BJ (cell line): ENCODE measurements around the gene IRAG1. TPM values are rescaled to one million over a fixed set of nuclear protein-coding genes. Genes with fewer than 3 reads are reported as not detected.

Source experiments
- CTCF ChIA-PET: fragments of 350-600 bp; formaldehyde crosslinking; extraction: SDS; loops from one replicate; lab custom pipeline; 2021; ENCODE audit warnings: antibody characterized with exemption, inconsistent platforms; lab: Yijun Ruan, JAX
- POLR2A ChIA-PET: fragments of 300-600 bp; sonication (Branson Sonifier 250); formaldehyde crosslinking; extraction: SDS; loops from one replicate; lab custom pipeline; 2021; ENCODE audit warnings: antibody characterized with exemption; lab: Charles Lee
- DNase-seq: peaks from one replicate; pipeline ENCODE4 v3.0.0-alpha.2; 2011; ENCODE audit warnings: low read depth
- H3K27me3 ChIP-seq: 2 replicates; pipeline ENCODE4 v1.6.0; 2011; ENCODE audit warnings: low read length; ENCODE audit not compliant: control insufficient read depth, insufficient read depth
- H3K36me3 ChIP-seq: 2 replicates; pipeline ENCODE4 v1.5.1; 2011; ENCODE audit warnings: low read length; ENCODE audit not compliant: control insufficient read depth, insufficient read depth
- H3K4me3 ChIP-seq: 2 replicates; pipeline ENCODE4 v1.5.1; 2011; ENCODE audit warnings: low read depth, mild to moderate bottlenecking, control low read depth, low read length
- polyA plus RNA-seq: library from polyadenylated mRNA; depleted of rRNA; stranded (reverse); fragments of >200 nt; gene quantifications from 2 replicates; pipeline ENCODE4 v1.2.3, GENCODE V29; 2011
- TF ChIP-seq, protein P1 (sequence below): IDR thresholded peaks from 2 replicates; pipeline ENCODE4 v1.5.1; 2011; ENCODE audit warnings: low read depth, mild to moderate bottlenecking, control low read depth, inconsistent platforms, low read length, moderate library complexity; ENCODE audit not compliant: insufficient read depth

The IRAG1 gene
- polyA plus RNA-seq, 1 experiment: 82.4 TPM

DNA sequence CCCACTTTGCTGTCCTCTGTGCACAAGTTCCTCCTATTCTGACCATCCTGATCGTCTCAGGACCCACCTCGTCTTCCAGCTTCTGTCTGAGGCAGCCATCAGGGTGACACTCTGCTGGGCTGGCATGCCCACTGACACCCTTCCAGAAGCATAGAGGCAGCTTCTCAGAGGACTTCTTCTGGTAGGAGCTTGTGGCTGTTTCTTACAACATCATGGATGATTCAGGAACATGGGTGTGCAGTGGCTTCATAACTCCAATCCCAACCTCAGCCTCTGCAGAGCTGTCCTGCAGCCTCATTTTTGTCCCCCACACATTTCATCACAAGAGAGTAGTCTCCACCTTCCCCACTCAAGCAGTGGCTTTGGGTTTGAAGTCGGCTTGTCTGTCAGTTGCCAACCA, 36.6 kb upstream of the IRAG1 start:
- no peak for DNase-seq
- TF ChIP-seq, protein P1, sequence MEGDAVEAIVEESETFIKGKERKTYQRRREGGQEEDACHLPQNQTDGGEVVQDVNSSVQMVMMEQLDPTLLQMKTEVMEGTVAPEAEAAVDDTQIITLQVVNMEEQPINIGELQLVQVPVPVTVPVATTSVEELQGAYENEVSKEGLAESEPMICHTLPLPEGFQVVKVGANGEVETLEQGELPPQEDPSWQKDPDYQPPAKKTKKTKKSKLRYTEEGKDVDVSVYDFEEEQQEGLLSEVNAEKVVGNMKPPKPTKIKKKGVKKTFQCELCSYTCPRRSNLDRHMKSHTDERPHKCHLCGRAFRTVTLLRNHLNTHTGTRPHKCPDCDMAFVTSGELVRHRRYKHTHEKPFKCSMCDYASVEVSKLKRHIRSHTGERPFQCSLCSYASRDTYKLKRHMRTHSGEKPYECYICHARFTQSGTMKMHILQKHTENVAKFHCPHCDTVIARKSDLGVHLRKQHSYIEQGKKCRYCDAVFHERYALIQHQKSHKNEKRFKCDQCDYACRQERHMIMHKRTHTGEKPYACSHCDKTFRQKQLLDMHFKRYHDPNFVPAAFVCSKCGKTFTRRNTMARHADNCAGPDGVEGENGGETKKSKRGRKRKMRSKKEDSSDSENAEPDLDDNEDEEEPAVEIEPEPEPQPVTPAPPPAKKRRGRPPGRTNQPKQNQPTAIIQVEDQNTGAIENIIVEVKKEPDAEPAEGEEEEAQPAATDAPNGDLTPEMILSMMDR: no peak
- ChIA-PET POLR2A (interaction anchor here (0.6 kb wide), 1 partner anchor 347 kb away, joined by 14 read pairs; no protein-coding TSS in a partner anchor), CTCF (interaction anchor here (0.5 to 4.0 kb wide), 7 partner anchors 60 to 324 kb away, joined by 3 to 15 read pairs (median 3); no protein-coding TSS in a partner anchor)
- Histone ChIP-seq H3K27me3 (no peaks in the 10 kb centered on the region), H3K36me3 (no peaks in the 10 kb centered on the region), H3K4me3 (no peak overlapping the region)

DNA sequence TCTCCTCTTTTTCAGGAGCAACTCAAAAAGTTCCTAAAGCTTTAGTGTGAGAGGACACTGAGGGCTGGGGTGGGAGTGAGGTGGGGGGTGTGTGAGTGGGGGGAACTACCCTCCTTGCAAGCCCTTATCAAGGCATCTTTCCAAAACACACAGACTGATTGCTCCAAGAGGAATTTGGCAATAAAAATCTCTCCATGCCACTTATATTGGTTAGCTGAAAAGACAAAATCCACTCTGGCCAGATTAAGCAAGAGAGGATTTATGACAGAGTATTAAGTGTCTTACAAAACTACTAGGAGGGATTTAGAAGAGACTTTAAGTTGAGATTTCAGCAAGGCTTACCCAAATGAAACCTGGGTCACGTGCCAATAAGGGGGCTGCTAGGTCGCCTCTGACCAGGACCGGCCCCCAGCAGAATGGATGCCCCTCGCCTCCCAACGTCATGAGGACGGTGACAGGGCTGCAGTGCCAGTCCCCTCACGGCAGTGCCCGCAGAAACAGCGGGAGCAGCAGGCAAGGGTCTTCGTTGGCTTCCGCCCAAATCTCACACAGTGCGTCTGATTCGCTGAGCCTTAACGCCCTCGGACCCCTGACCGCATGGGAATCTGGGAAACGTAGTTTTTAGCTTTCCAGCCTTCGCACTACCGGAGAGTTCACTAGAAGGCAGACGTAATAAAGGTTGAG, 35.4 kb upstream of the IRAG1 start:
- ChIA-PET POLR2A (interaction anchor here (0.6 kb wide), 1 partner anchor 34 kb away, joined by 3 read pairs; no protein-coding TSS in a partner anchor), CTCF (interaction anchor here (0.7 to 4.0 kb wide), 9 partner anchors 8 to 343 kb away, joined by 3 to 15 read pairs (median 4); no protein-coding TSS in a partner anchor)
- H3K27me3 ChIP-seq: no peaks in the 10 kb centered on the region
- H3K36me3 ChIP-seq: no peaks in the 10 kb centered on the region
- TF ChIP-seq, protein P1: no peak
- H3K4me3 ChIP-seq: no peak overlapping the region
- DNase-seq: peak; percentile 55

DNA sequence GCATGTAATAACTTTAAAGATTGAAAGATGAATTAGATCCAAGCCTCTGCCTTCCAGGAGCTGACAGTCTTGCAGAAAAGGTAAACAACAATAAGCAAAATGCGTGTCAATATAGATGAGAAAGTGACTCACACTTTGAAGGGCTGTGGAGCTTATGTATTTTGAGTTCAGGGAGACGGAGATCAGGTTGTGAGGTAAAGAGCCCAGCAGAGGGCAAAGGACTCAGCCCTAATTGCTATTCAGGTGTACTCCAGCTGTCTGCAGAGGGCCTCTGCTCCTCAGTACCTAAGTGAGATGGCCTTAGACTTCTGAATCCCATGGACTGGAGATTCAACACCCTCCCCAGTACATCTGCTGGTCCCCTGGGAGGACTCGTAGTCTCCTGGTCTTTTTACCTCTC, 34.6 kb upstream of the IRAG1 start:
- ChIA-PET CTCF (interaction anchor here (0.7 to 4.0 kb wide), 10 partner anchors 9 to 325 kb away, joined by 3 to 15 read pairs (median 4); no protein-coding TSS in a partner anchor), POLR2A (interaction anchor here (0.5 to 1.1 kb wide), 4 partner anchors 20 to 1207 kb away, joined by 3 to 5 read pairs (median 3); no protein-coding TSS in a partner anchor)
- Histone ChIP-seq H3K36me3 (no peaks in the 10 kb centered on the region), H3K4me3 (no peak overlapping the region), H3K27me3 (no peaks in the 10 kb centered on the region)
- TF ChIP-seq, protein P1: no peak
- DNase-seq: no peak

DNA sequence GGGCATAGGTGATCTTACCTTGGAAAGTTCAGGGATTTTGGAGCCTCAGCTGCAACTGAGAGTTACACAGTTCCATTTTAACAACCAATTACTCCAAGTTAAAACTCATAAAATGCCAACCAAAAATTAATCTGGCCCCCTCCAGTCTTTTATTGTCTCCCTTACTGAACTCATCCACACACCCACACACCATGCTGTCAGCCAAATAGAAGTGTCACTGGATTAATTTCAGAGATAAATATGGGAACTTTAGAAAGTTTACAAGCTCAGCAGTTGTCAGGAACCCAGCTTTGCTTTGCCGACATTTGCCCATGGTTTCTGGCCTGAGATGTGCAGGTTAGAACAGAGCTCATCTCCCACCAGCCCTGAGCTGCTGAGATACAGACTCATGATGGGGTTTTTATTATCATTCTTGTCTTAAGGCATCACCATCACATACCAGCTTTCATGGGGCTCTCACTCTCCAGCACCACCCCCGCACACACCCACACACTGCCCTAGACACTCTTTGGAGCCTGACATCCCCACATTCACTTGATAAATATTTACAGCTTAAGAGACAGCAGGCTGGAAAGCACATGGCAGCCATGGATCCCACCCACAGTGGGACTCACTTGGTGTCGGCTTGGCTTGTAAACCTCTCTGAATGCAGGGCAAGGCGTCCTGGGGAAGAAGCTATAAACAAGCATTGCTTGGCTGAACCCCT, 33.7 kb upstream of the IRAG1 start:
- peak; percentile 91 for DNase-seq
- Histone ChIP-seq H3K36me3 (no peaks in the 10 kb centered on the region), H3K4me3 (no peak overlapping the region), H3K27me3 (no peaks in the 10 kb centered on the region)
- ChIA-PET POLR2A (interaction anchor here (0.5 to 1.1 kb wide), 4 partner anchors 21 to 1206 kb away, joined by 3 to 5 read pairs (median 3); no protein-coding TSS in a partner anchor), CTCF (interaction anchor here (1.2 to 4.0 kb wide), 8 partner anchors 10 to 325 kb away, joined by 4 to 15 read pairs (median 5); no protein-coding TSS in a partner anchor)
- TF ChIP-seq, protein P1: no peak

DNA sequence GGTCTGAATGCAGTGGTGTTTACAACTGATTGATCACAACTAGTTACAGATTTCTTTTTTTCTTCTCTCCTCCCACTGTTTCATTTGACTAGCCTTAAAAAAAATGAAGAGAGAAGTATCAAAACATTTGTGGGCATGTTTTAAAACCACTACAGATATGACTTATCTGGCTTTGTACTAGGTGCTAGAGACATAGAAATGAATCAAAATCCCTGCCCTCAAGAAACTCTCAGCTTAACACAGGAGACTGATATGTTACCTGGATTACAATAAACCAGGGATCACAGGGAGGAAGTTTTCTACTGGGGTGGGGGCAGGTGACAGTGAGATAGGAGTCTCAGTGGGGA, 32.3 kb upstream of the IRAG1 start:
- CTCF ChIA-PET: interaction anchor here (2.3 kb wide), 1 partner anchor 8 kb away, joined by 10 read pairs; no protein-coding TSS in a partner anchor
- TF ChIP-seq, protein P1: no peak
- POLR2A ChIA-PET: no interaction called here
- Histone ChIP-seq H3K4me3 (no peak overlapping the region), H3K27me3 (no peaks in the 10 kb centered on the region), H3K36me3 (no peaks in the 10 kb centered on the region)
- no peak for DNase-seq
